Right cardiac atrium (tissue), 5 donors: ENCODE data around the gene SULT2B1. TPM values are rescaled to one million over a fixed set of nuclear protein-coding genes. Genes with fewer than 3 reads are reported as not detected.

Experiments
- ATAC-seq, 2 donors: fragments of 200-7000 bp; cut with Tn5 transposase; one replicate each; pipeline versions ENCODE4 v1.8.0 to v1.9.1; 2020; ENCODE audit warnings: moderate library complexity in 2 of 2, mild to moderate bottlenecking in 1 of 2
- DNase-seq, 3 donors: peaks; one replicate each; pipeline ENCODE4 v3.0.0-alpha.2; 2020
- H3K27ac ChIP-seq: one replicate; pipeline ENCODE4 v1.5.1; 2013; ENCODE audit warnings: mild to moderate bottlenecking, low read length, control low read depth, moderate library complexity
- H3K27me3 ChIP-seq: one replicate; pipeline ENCODE4 v1.6.1; 2013; ENCODE audit not compliant: control insufficient read depth, insufficient read depth
- H3K4me1 ChIP-seq: one replicate; pipeline ENCODE4 v1.6.1; 2013; ENCODE audit warnings: low read length; ENCODE audit not compliant: control insufficient read depth, insufficient read depth
- H3K4me3 ChIP-seq: one replicate; pipeline ENCODE4 v1.5.1; 2013; ENCODE audit warnings: low read length, control low read depth
- H3K9me3 ChIP-seq: one replicate; pipeline ENCODE4 v1.6.1; 2013; ENCODE audit warnings: low read length; ENCODE audit not compliant: control insufficient read depth
- WGBS: extraction: QIAGEN DNeasy Blood & Tissue Kit; methylation state at CpG from one replicate; pipeline ENCODE4 v1.1.7; 2013; 5-methylcytosine and 5-hydroxymethylcytosine counted together
- intact Hi-C, 4 donors: fragments of 100-400 bp; cut with DNase I; formaldehyde crosslinking; loops; one replicate each; pipeline versions ENCODE4 v1.11.0 to v1.14.0; 2022 to 2023
- long read RNA-seq, 4 donors: library from polyadenylated mRNA; unstranded; transcript quantifications; one replicate each; pipeline ENCODE4 v2.0.0, GENCODE V29; 2020 to 2021
- polyA plus RNA-seq: library from polyadenylated mRNA; stranded (reverse); fragments of 200-250 nt; gene quantifications from one replicate; pipeline ENCODE4 v1.2.3, GENCODE V29; 2013
- total RNA-seq, 4 donors: library from RNA; stranded (reverse); fragmentation: NEBNext Ultra II Directional; extraction: Animal tissue kit (Norgen Biotek cat#: 25700); gene quantifications; one replicate each; pipeline ENCODE4 v1.2.1, GENCODE V29; 2021
- donor health status: healthy with polysubstance abuse.
- donor health status: DM: no; HTN: yes; CAD: no.
- donor health status: DM: no; HTN: no; CAD: no.
- donor health status: DM: no; HTN: yes; CAD: no; lungs with severe emphysema.
- donor health status: DM: yes; HTN: yes; CAD: no.

Gene SULT2B1
- total RNA-seq (under 1 TPM in 2 of 4 donors, not detected in 2; 0.25 to 0.76 TPM), polyA plus RNA-seq (0.14 TPM)
- long read RNA-seq, donor 1, partial matches to known transcripts = 0 of 1 reads
- long read RNA-seq, donor 1, other reads (novel, unspliced or antisense) = 1 of 1 reads
- long read RNA-seq, donor 2 = 0 reads
- long read RNA-seq, donor 3 = 0 reads
- long read RNA-seq, donor 4 = 0 reads

GRCh38 chr19:48551437-48552302 is at the start of gene SULT2B1:
TSS of gene SULT2B1 (plus strand) at chr19:48552172. CDS start at chr19:48552253, 81 bp downstream.
- DNase-seq (no peak), ATAC-seq (peak; percentile 27 to 34)
- intact Hi-C loops = no loop called here
- no peak within 1 kb of the TSS for H3K4me3 ChIP-seq
- H3K9me3 ChIP-seq = no peaks in the 10 kb centered on the region
- WGBS = 70% methylated on average over 36 of the region's 36 CpGs
- no peak within 1 kb of the TSS for H3K27ac ChIP-seq
- H3K27me3 ChIP-seq = no peaks in the 10 kb centered on the region
- no peaks in the 10 kb centered on the region for H3K4me1 ChIP-seq

- DNase-seq = peak in 2 of 3 donors; percentile 5 to 31
- H3K27me3 ChIP-seq = no peaks in the 10 kb centered on the region
- WGBS = 33% methylated on average over 27 of the region's 27 CpGs
- ATAC-seq = no peak
- H3K27ac ChIP-seq = no peak overlapping the region
- no peaks in the 10 kb centered on the region for H3K9me3 ChIP-seq
- no peak overlapping the region for H3K4me3 ChIP-seq
- intact Hi-C loops = loop anchor here in 1 of 4 donors (5.0 kb wide), 1 partner anchor 85 kb away; no protein-coding TSS in a partner anchor
- H3K4me1 ChIP-seq = no peaks in the 10 kb centered on the region
These were observed 49.5 kb upstream of the SULT2B1 start for GRCh38 chr19:48502350-48503018.

- ATAC-seq (no peak), DNase-seq (peak in 2 of 3 donors; percentile 3 to 26)
- no peaks in the 10 kb centered on the region for H3K9me3 ChIP-seq
- H3K4me3 ChIP-seq = no peak overlapping the region
- H3K27ac ChIP-seq = no peak overlapping the region
- H3K4me1 ChIP-seq = no peaks in the 10 kb centered on the region
- H3K27me3 ChIP-seq = no peaks in the 10 kb centered on the region
- intact Hi-C loops = loop anchor here in 2 of 4 donors (2.0 to 5.0 kb wide), 2 partner anchors 76 to 79 kb away; no protein-coding TSS in a partner anchor
- WGBS = 82% methylated on average over 5 of the region's 5 CpGs
These were observed 45.7 kb upstream of the SULT2B1 start for GRCh38 chr19:48506138-48506733.

GRCh38 chr19:48507911-48508439 is 44.0 kb upstream of the SULT2B1 start:
- intact Hi-C loops = loop anchor here in 2 of 4 donors (2.0 to 5.0 kb wide), 2 partner anchors 74 to 77 kb away; no protein-coding TSS in a partner anchor
- DNase-seq = peak in 2 of 3 donors; percentile 29 to 30
- Histone ChIP-seq H3K4me3 (no peak overlapping the region), H3K4me1 (no peaks in the 10 kb centered on the region), H3K27me3 (no peaks in the 10 kb centered on the region), H3K9me3 (no peaks in the 10 kb centered on the region), H3K27ac (no peak overlapping the region)
- ATAC-seq = no peak
- WGBS = 87% methylated on average over 7 of the region's 7 CpGs

GRCh38 chr19:48508729-48509411 is 43.1 kb upstream of the SULT2B1 start:
- ATAC-seq (no peak), DNase-seq (peak in 2 of 3 donors; percentile 43 to 46)
- intact Hi-C loops = loop anchor here in 1 of 4 donors (5.0 kb wide), 1 partner anchor 73 kb away; no protein-coding TSS in a partner anchor
- no peaks in the 10 kb centered on the region for H3K9me3 ChIP-seq
- 83% methylated on average over 32 of the region's 32 CpGs for WGBS
- H3K4me3 ChIP-seq = no peak overlapping the region
- H3K4me1 ChIP-seq = no peaks in the 10 kb centered on the region
- H3K27ac ChIP-seq = no peak overlapping the region
- no peaks in the 10 kb centered on the region for H3K27me3 ChIP-seq

- H3K27ac ChIP-seq = no peak overlapping the region
- DNase-seq (peak in 2 of 3 donors; percentile 27 to 36), ATAC-seq (no peak)
- 80% methylated on average over 12 of the region's 12 CpGs for WGBS
- H3K4me3 ChIP-seq = no peak overlapping the region
- H3K4me1 ChIP-seq = no peaks in the 10 kb centered on the region
- H3K9me3 ChIP-seq = no peaks in the 10 kb centered on the region
- intact Hi-C loops = loop anchor here in 1 of 4 donors (5.0 to 10.0 kb wide), 2 partner anchors 55 to 73 kb away; no protein-coding TSS in a partner anchor
- H3K27me3 ChIP-seq = no peaks in the 10 kb centered on the region
These were observed 42.3 kb upstream of the SULT2B1 start for GRCh38 chr19:48509467-48510194.

- 10% methylated on average over 24 of the region's 24 CpGs for WGBS
- Histone ChIP-seq H3K9me3 (no peaks in the 10 kb centered on the region), H3K27ac (no peak overlapping the region), H3K4me3 (no peak overlapping the region), H3K27me3 (no peaks in the 10 kb centered on the region), H3K4me1 (no peaks in the 10 kb centered on the region)
- peak; percentile 71 to 86 (median 85) for DNase-seq
- intact Hi-C loops = loop anchor here in 1 of 4 donors (10.0 kb wide), 1 partner anchor 54 kb away; no protein-coding TSS in a partner anchor
- ATAC-seq = peak; percentile 79 to 80
These were observed 41.3 kb upstream of the SULT2B1 start for GRCh38 chr19:48510421-48511268.

- intact Hi-C loops = loop anchor here in 1 of 4 donors (10.0 kb wide), 1 partner anchor 53 kb away; no protein-coding TSS in a partner anchor
- H3K4me3 ChIP-seq = no peak overlapping the region
These were observed 40.6 kb upstream of the SULT2B1 start for GRCh38 chr19:48511321-48511731.

More at GRCh38 chr19:48511321-48511731, 40.6 kb upstream of the SULT2B1 start:
- ATAC-seq = peak in 1 of 2 donors; percentile 4
- Histone ChIP-seq H3K27me3 (no peaks in the 10 kb centered on the region), H3K9me3 (no peaks in the 10 kb centered on the region), H3K27ac (no peak overlapping the region), H3K4me1 (no peaks in the 10 kb centered on the region)
- DNase-seq = peak in 1 of 3 donors; percentile 57
- 2% methylated on average over 32 of the region's 32 CpGs for WGBS
